CD4-positive, CD25-positive, alpha-beta regulatory T cell (primary cell): Measurements from ENCODE around the gene UGT1A6. TPM values are rescaled to one million over a fixed set of nuclear protein-coding genes. Genes with fewer than 3 reads are reported as not detected.
A peak's percentile ranks its signal among the peaks of the same experiment; 100 is the strongest.

ENCODE experiments used
- ATAC-seq, 2 donors: fragments of 150-1000 bp; cut with Tn5 transposase; one replicate each; pipeline ENCODE4 v1.10.0; 2021; ENCODE audit warnings: low read depth in 2 of 2, moderate number of reproducible peaks in 2 of 2, moderate library complexity in 1 of 2
- DNase-seq, 3 donors: peaks; one replicate each; pipeline versions ENCODE4 v3.0.0 to v3.0.0-alpha.2; 2012 to 2022; ENCODE audit warnings: mixed read lengths in 1 of 3
- H3K27ac ChIP-seq: one replicate; pipeline ENCODE4 v1.7.0; 2013; ENCODE audit warnings: mild to moderate bottlenecking, low read length; ENCODE audit not compliant: insufficient read depth, poor library complexity, severe bottlenecking
- H3K27me3 ChIP-seq: one replicate; pipeline ENCODE4 v1.7.0; 2013; ENCODE audit warnings: low read length; ENCODE audit not compliant: control insufficient read depth, insufficient read depth
- H3K36me3 ChIP-seq: one replicate; pipeline ENCODE4 v1.7.0; 2013; ENCODE audit warnings: mild to moderate bottlenecking, low read length, moderate library complexity; ENCODE audit not compliant: control insufficient read depth, insufficient read depth
- H3K4me1 ChIP-seq: 2 replicates; pipeline ENCODE4 v1.7.0; 2013; ENCODE audit warnings: mild to moderate bottlenecking, low read length; ENCODE audit not compliant: insufficient read depth, control insufficient read depth, poor library complexity, severe bottlenecking
- H3K4me3 ChIP-seq: one replicate; pipeline ENCODE4 v1.7.0; 2013; ENCODE audit warnings: low read depth, mild to moderate bottlenecking, low read length, moderate library complexity
- H3K9me3 ChIP-seq, 2 experiments: 1 replicate in 1 of 2; 2 replicates in 1 of 2; pipeline ENCODE4 v1.7.0; 2013; ENCODE audit warnings: low read length in 2 of 2, mild to moderate bottlenecking in 1 of 2, moderate library complexity in 1 of 2; ENCODE audit not compliant: control insufficient read depth in 2 of 2
- H3K27ac Mint-ChIP-seq, 3 donors: one replicate each; pipeline ENCODE4 v1.8.0; 2020 to 2022; ENCODE audit warnings: mild to moderate bottlenecking in 3 of 3, mixed read lengths in 3 of 3, moderate library complexity in 2 of 3
- H3K27me3 Mint-ChIP-seq: one replicate; pipeline ENCODE4 v1.8.0; 2022; ENCODE audit warnings: mild to moderate bottlenecking, mixed read lengths
- H3K36me3 Mint-ChIP-seq: one replicate; pipeline ENCODE4 v1.8.0; 2020; ENCODE audit warnings: mixed read lengths
- H3K4me1 Mint-ChIP-seq, 4 donors: one replicate each; pipeline ENCODE4 v1.8.0; 2020 to 2022; ENCODE audit warnings: mixed read lengths in 4 of 4, mild to moderate bottlenecking in 1 of 4
- H3K4me3 Mint-ChIP-seq, 4 donors: one replicate each; pipeline ENCODE4 v1.8.0; 2020 to 2022; ENCODE audit warnings: mild to moderate bottlenecking in 4 of 4, mixed read lengths in 4 of 4, moderate library complexity in 3 of 4
- H3K9me3 Mint-ChIP-seq, 7 donors: one replicate each; pipeline ENCODE4 v1.8.0; 2020 to 2022; ENCODE audit warnings: mixed read lengths in 7 of 7, mild to moderate bottlenecking in 3 of 7, moderate library complexity in 2 of 7
- polyA plus RNA-seq, 4 donors: library from polyadenylated mRNA; unstranded; fragments of 300-500 nt; fragmentation: Illumina TruSeq; gene quantifications; one replicate each; pipeline ENCODE4 v1.2.3, GENCODE V29; 2021
- total RNA-seq: library from RNA; stranded (reverse); gene quantifications from one replicate; pipeline ENCODE4 v1.2.3, GENCODE V29; 2022

UGT1A6 gene
- total and polyA plus RNA-seq, 5 donors from 2014 or later: not detected

DNA sequence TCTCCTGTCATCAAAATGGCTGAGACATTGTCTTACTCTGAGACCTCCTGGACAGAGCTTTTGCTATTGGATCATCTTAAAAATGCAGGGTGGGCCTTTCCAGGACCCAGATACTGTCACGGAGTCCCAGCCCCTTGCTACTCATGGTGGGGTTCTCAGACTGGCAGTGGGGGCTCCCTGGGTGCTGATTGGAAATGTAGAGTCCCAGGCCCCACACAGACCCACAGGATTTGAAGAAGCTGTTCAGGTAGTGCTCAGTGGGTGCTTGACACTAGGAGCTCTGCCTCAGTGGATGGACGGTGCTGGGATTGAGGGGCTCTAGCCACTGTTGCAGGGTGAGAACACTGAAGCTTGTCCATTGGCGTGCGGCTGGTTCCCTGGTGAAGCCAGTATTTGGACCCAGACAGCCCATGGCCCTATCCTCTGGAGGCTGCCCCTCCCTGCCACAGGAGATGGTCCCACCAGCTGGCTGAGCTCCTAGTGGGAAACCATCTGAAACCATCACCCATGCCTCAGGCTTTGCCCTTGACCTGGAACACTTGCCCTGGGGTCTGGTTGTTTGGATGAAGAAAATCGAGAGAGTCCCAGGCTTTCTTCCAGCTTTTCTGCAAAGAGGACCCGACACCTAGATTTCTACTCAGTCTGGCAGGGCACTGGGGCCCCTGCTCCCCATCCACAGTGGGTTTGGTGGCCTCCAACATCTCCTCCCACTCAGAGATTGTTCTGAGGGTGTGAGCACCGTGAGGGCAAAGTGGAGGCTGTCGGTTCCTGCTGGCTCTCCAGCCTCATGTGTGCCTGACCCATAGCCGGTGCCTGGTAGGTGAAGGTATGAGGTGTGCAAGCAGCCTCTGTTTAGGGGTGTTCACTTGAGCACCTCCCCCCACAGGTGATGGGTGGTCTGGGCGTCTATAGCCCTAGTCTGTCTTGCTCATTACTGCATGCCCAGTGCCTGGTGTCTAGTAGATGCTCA is 115.6 kb downstream of the UGT1A6 start:
- Histone ChIP-seq H3K27ac (no peak overlapping the region), H3K27me3 (peaks cover 3% of the 10 kb centered on the region), H3K9me3 (no peaks in the 10 kb centered on the region), H3K4me1 (no peaks in the 10 kb centered on the region), H3K4me3 (no peak overlapping the region), H3K36me3 (no peaks in the 10 kb centered on the region)
- Mint-ChIP-seq H3K36me3 (no peaks in the 10 kb centered on the region), H3K4me1 (no peaks in the 10 kb centered on the region), H3K4me3 (no peak overlapping the region), H3K27me3 (peaks cover 23% of the 10 kb centered on the region), H3K27ac (no peak overlapping the region), H3K9me3 (no peaks in the 10 kb centered on the region)
- no peak for DNase-seq
- no peak for ATAC-seq

DNA sequence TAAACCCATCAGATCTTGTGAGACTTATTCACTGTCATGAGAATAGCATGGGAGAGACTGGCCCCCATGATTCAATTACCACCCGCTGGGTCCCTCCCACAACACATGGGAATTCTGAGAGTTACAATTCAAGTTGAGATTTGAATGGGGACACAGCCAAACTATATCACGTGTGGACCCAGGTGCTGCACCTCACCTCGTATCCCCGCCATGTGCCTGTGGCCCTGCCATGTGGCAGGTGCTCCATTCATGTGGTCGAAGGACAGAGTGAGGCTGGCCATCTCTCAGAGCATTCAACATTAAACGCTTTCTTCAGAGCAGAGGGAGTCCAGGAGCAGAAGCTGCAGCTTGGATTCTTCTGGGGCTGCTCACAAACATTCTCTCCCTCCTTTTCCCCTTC is 117.7 kb downstream of the UGT1A6 start:
- Histone ChIP-seq H3K4me3 (no peak overlapping the region), H3K36me3 (no peaks in the 10 kb centered on the region), H3K27me3 (no peaks in the 10 kb centered on the region), H3K9me3 (no peaks in the 10 kb centered on the region), H3K27ac (no peak overlapping the region), H3K4me1 (no peaks in the 10 kb centered on the region)
- Mint-ChIP-seq H3K4me1 (no peaks in the 10 kb centered on the region), H3K9me3 (no peaks in the 10 kb centered on the region), H3K4me3 (no peak overlapping the region), H3K27ac (no peak overlapping the region), H3K27me3 (peaks cover 35% of the 10 kb centered on the region), H3K36me3 (no peaks in the 10 kb centered on the region)
- DNase-seq: no peak
- no peak for ATAC-seq

DNA sequence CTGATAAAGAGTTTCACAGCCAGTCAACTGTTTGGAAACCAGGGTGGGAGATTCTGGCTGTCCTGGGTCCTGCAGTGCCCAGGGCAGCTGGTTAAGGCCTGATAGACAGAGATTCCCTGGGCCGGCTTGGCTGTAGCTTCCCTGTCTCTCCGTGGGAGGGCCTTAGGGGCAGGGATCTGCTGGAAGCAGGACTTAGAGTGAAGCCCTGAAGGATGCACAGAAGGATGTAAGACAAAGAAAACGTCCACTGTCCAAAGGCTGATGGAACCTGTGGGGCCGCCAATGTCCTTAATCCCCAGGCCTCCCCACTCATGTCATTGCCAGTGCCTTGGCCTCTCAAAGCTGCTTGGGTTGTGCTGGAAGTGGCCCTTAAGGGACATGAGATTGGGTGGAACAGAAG is 118.4 kb downstream of the UGT1A6 start:
- H3K4me1 Mint-ChIP-seq: no peaks in the 10 kb centered on the region

DNA sequence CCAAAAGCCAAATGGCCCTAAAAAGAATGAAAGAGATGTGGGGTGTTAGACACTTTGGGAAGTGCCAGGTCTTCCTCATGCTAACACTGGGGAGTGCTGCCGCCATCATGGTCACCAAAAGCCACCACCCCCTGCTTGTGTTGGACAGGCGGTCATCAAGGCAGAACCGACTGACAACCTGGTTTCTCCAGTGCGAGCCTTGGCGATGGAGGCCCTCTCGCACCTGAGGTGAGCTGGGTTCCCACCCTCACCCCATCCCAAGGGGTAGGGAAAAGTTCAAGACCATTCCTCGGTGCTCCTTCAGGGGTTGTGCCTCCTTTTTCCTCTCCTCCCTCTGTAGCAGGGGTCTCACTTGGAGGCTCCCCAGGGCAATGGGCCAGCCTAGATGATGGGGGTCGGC is 119.0 kb downstream of the UGT1A6 start:
- H3K27ac Mint-ChIP-seq: no peak overlapping the region
- no peak for DNase-seq

More for the DNA sequence above, 118.4 kb downstream of the UGT1A6 start:
- no peaks in the 10 kb centered on the region for H3K9me3 Mint-ChIP-seq
- Histone ChIP-seq H3K27ac (no peak overlapping the region), H3K9me3 (no peaks in the 10 kb centered on the region), H3K4me3 (no peak overlapping the region), H3K4me1 (no peaks in the 10 kb centered on the region), H3K36me3 (no peaks in the 10 kb centered on the region), H3K27me3 (no peaks in the 10 kb centered on the region)
- H3K36me3 Mint-ChIP-seq: no peaks in the 10 kb centered on the region
- no peak overlapping the region for H3K4me3 Mint-ChIP-seq
- ATAC-seq: no peak
- no peak for DNase-seq
- no peak overlapping the region for H3K27ac Mint-ChIP-seq
- H3K27me3 Mint-ChIP-seq: peaks cover 32% of the 10 kb centered on the region

DNA sequence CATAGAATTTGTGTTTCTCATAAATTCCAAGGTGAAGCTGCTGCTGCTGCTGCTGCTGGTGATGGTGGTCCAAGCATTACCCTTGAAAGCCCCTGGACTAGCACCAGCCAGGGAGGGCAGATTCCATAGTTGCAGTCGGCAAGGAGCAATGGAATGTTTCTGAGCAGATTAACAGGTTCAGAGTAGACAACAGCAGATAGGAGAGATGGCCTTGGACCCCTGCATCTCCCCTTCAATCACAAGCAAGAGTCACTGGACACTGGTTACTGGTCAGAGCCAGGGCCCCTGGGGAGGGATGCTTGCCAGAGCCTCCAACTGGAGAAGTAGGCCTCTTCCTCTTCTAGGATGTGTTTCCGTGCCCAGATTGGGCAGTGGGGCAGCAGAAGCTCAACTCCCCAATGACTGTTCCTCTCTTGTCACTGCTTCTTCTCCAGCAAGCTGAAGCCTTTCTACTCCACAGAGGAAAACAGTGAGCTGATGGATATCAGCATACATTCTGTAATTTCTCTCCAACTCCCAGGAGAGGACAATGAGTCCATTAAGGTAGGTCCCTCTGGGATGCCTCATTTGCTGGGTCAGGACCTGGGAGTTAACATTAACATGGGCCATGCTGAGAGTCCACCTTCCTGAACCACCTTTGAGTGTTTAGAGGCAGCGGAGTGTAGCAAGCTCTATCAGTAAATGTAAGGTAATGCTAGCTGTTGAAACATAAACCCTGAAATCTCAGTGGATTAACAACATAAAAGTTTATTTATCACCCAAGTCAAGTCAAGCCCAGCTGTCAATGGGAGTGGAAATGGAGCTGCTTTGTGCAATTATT is 120.8 kb downstream of the UGT1A6 start:
- Histone ChIP-seq H3K4me3 (no peak overlapping the region), H3K4me1 (no peaks in the 10 kb centered on the region), H3K36me3 (no peaks in the 10 kb centered on the region), H3K9me3 (no peaks in the 10 kb centered on the region), H3K27me3 (no peaks in the 10 kb centered on the region), H3K27ac (no peak overlapping the region)
- Mint-ChIP-seq H3K9me3 (peaks cover 0 to 1% (median 0%) of the 10 kb centered on the region in 7 donors), H3K36me3 (no peaks in the 10 kb centered on the region), H3K27ac (no peak overlapping the region), H3K4me1 (no peaks in the 10 kb centered on the region), H3K27me3 (peaks cover 31% of the 10 kb centered on the region), H3K4me3 (no peak overlapping the region)
- no peak for DNase-seq
- ATAC-seq: no peak

More for the DNA sequence above, 119.0 kb downstream of the UGT1A6 start:
- no peak for ATAC-seq
- Histone ChIP-seq H3K4me3 (no peak overlapping the region), H3K27ac (no peak overlapping the region), H3K36me3 (no peaks in the 10 kb centered on the region), H3K4me1 (no peaks in the 10 kb centered on the region), H3K27me3 (no peaks in the 10 kb centered on the region), H3K9me3 (no peaks in the 10 kb centered on the region)
- Mint-ChIP-seq H3K36me3 (no peaks in the 10 kb centered on the region), H3K4me3 (no peak overlapping the region), H3K27me3 (peaks cover 28% of the 10 kb centered on the region), H3K9me3 (no peaks in the 10 kb centered on the region), H3K4me1 (no peaks in the 10 kb centered on the region)

DNA sequence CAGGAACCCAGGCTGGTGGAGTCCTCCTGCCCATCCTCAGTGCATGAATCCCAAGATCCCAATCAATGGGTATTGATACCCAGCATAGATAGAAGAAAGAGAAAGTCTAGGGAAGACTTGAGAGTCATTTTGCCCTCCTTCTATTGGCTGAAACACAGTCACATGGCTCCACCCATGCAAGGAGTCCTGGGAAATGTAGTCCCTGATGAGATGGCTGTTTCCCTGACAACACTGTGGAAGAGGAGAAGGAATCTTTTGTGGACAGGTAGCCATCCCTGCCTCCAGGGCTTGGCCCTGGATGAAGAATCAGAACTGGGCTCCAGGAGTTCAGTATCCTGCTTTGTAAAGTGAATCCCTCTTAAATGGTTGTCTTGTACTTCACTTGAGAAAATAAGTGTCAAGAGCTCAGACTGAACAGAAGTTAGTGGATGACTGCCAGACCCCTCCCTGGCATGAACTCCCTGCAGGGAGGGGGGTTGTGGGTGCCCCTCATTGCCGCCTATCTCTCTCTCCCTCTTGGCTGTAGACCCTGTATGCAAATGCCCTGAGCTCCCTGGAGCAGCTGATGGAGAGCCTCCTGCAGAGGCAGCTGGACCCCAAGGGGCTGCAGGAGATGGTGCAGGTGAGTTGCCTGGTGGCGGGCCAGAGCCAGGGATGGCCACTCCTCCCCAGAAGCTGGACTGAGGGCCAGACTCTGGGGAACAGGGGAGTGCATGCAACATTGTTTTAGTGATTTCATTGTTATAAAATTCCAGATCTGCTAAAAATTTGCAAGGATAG is 121.6 kb downstream of the UGT1A6 start:
- Mint-ChIP-seq H3K27ac (no peak overlapping the region), H3K4me1 (no peaks in the 10 kb centered on the region), H3K27me3 (peaks cover 27% of the 10 kb centered on the region), H3K36me3 (no peaks in the 10 kb centered on the region), H3K4me3 (no peak overlapping the region), H3K9me3 (peaks cover 0 to 1% (median 0%) of the 10 kb centered on the region in 7 donors)
- no peaks in the 10 kb centered on the region for H3K4me1 ChIP-seq
- H3K27me3 ChIP-seq: no peaks in the 10 kb centered on the region
- DNase-seq (peak in 1 of 3 donors; percentile 24), ATAC-seq (no peak)
- no peak overlapping the region for H3K4me3 ChIP-seq
- no peaks in the 10 kb centered on the region for H3K9me3 ChIP-seq
- no peak overlapping the region for H3K27ac ChIP-seq
- no peaks in the 10 kb centered on the region for H3K36me3 ChIP-seq

DNA sequence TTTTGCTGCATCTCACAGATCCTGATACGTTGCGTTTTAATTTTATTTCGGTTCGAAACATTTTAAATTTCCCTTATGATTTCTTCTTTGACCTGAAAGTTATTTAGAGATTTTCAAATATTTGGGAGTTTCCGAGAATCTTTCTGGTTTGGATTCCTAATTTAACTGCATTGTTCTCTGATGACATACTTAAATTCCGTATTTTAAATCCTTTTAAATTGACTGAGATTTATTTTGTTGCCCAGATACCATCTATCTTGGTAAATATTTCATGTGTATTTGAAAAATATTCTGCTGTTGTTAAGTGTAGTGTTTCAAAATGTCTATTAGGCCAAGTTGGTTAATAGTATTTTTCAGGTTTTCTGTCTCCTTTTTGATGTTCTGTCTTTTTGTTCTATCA is 123.2 kb downstream of the UGT1A6 start:
- H3K4me3 Mint-ChIP-seq: no peak overlapping the region
- no peak for ATAC-seq
- no peak overlapping the region for H3K4me3 ChIP-seq
- H3K27me3 Mint-ChIP-seq: peaks cover 33% of the 10 kb centered on the region
- no peak overlapping the region for H3K27ac Mint-ChIP-seq
- H3K9me3 ChIP-seq: no peaks in the 10 kb centered on the region
- no peaks in the 10 kb centered on the region for H3K4me1 ChIP-seq
- no peaks in the 10 kb centered on the region for H3K36me3 ChIP-seq
- H3K9me3 Mint-ChIP-seq: peaks cover 0 to 1% (median 0%) of the 10 kb centered on the region in 7 donors
- DNase-seq: no peak
- H3K27ac ChIP-seq: no peak overlapping the region
- H3K36me3 Mint-ChIP-seq: no peaks in the 10 kb centered on the region
- H3K27me3 ChIP-seq: no peaks in the 10 kb centered on the region
- H3K4me1 Mint-ChIP-seq: no peaks in the 10 kb centered on the region
